ENCODE measurements around the gene CMSS1. TPM values are rescaled to one million over a fixed set of nuclear protein-coding genes. Genes with fewer than 3 reads are reported as not detected.

The CMSS1 gene
- total and polyA plus RNA-seq, 11 donors, result 13.5 to 48.4 (median 34.8) TPM

DNA sequence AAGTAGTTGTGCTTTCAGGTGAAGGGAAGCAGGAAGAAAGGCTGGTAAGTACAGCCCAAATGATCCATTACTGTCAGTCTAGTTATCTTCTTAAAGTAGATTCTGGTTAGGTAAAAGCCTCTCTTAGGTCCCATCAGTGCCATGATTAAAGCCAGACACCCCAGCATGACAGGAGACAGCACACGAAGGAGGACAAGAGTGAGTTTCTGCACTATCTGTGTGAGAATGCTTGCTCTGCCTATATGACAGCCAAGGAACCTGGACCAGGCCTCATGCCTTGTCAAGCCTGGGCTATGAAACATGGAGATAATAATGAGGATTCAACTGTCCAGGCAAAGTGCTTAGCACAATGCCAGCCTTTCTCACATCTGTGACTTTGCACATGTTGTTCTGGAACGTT is 310.1 kb downstream of the CMSS1 start:
- Histone ChIP-seq H3K4me3 (no peak overlapping the region), H3K4me1 (peaks cover 4 to 38% (median 30%) of the 10 kb centered on the region in 12 donors), H3K36me3 (no peaks in the 10 kb centered on the region), H3K9me3 (no peaks in the 10 kb centered on the region), H3K27ac (peak overlapping the region in 2 of 12 donors; percentile 15 to 58), H3K27me3 (no peaks in the 10 kb centered on the region)
- no peak for DNase-seq
- intact Hi-C loops (cut with DNase I), result no loop called here
- TF ChIP-seq CTCF (IDR thresholded peaks at IDR 0.05), result no peak
- TF ChIP-seq POLR2A (IDR thresholded peaks at IDR 0.05), result no peak
- 27 to 43% (median 33%) methylated on average over 2 of the region's 2 CpGs for WGBS, 4 donors
- ATAC-seq, result peak in 2 of 4 donors; percentile 21 to 56

GRCh38 chr3:100128565-100128964 is 310.9 kb downstream of the CMSS1 start:
- DNase-seq (no peak), ATAC-seq (no peak)
- Histone ChIP-seq H3K9me3 (no peaks in the 10 kb centered on the region), H3K4me1 (peaks cover 4 to 34% (median 28%) of the 10 kb centered on the region in 12 donors), H3K36me3 (no peaks in the 10 kb centered on the region), H3K4me3 (no peak overlapping the region), H3K27me3 (no peaks in the 10 kb centered on the region), H3K27ac (peak overlapping the region in 1 of 12 donors; percentile 3)
- 62 to 67% (median 65%) methylated on average over 5 of the region's 5 CpGs for WGBS, 4 donors
- TF ChIP-seq POLR2A (IDR thresholded peaks at IDR 0.05) (no peak), CTCF (IDR thresholded peaks at IDR 0.05) (no peak)
- intact Hi-C loops (cut with DNase I), result no loop called here

DNA sequence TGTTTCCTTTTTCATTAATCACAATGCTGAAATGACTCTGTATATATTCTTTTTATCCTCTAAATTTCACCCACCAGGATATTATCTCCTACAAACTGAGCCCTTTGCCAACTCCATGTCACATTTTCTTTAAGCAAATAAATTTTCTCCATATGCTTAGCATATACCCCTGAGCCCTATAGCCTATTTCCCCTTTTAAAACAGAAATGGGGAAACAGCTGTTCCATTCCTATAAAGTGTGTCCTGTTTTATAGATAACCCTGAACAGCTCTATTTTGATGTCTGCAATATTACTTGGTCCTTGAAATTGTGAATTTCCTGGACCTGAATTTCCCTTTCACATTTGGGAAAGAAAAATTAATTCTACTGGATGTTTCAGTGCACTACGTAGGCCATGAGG is 312.3 kb downstream of the CMSS1 start:
- Histone ChIP-seq H3K27ac (peak overlapping the region in 1 of 12 donors; percentile 7), H3K36me3 (no peaks in the 10 kb centered on the region), H3K27me3 (no peaks in the 10 kb centered on the region), H3K4me3 (no peak overlapping the region), H3K9me3 (no peaks in the 10 kb centered on the region), H3K4me1 (peaks cover 0 to 24% (median 16%) of the 10 kb centered on the region in 12 donors)
- 65 to 74% (median 73%) methylated on average over 1 of the region's 1 CpG for WGBS, 4 donors
- ATAC-seq (no peak), DNase-seq (no peak)
- intact Hi-C loops (cut with DNase I), result no loop called here
- no peak for TF ChIP-seq CTCF (IDR thresholded peaks at IDR 0.05)
- TF ChIP-seq POLR2A (IDR thresholded peaks at IDR 0.05), result no peak

GRCh38 chr3:100131241-100131640 is 313.6 kb downstream of the CMSS1 start:
- no peak overlapping the region for H3K4me3 ChIP-seq
- no peaks in the 10 kb centered on the region for H3K36me3 ChIP-seq
- no peak overlapping the region for H3K27ac ChIP-seq
- DNase-seq (no peak), ATAC-seq (no peak)
- WGBS, 4 donors, result 72 to 83% (median 77%) methylated on average over 6 of the region's 6 CpGs
- no peaks in the 10 kb centered on the region for H3K9me3 ChIP-seq
- no peak for TF ChIP-seq POLR2A (IDR thresholded peaks at IDR 0.05)
- no peak for TF ChIP-seq CTCF (IDR thresholded peaks at IDR 0.05)
- H3K27me3 ChIP-seq, result no peaks in the 10 kb centered on the region
- H3K4me1 ChIP-seq, result peaks cover 0 to 19% (median 8%) of the 10 kb centered on the region in 12 donors
- intact Hi-C loops (cut with DNase I), result no loop called here

Measured in heart left ventricle (tissue), 16 donors.